Upper lobe of left lung (tissue), 6 donors: ENCODE measurements around the gene CHSY1. TPM values are rescaled to one million over a fixed set of nuclear protein-coding genes. Genes with fewer than 3 reads are reported as not detected.

Source experiments
- ATAC-seq, 2 donors: fragments of 200-7000 bp; cut with Tn5 transposase; one replicate each; pipeline ENCODE4 v1.9.1; 2022; ENCODE audit warnings: mild to moderate bottlenecking in 2 of 2, moderate library complexity in 2 of 2; ENCODE audit not compliant: low FRiP score in 2 of 2
- DNase-seq, 2 donors: peaks; one replicate each; pipeline ENCODE4 v3.0.0-alpha.2; 2019 to 2020
- H3K27ac ChIP-seq, 4 donors: fragments of 200-600 bp; sonication (generic); one replicate each; pipeline ENCODE4 v1.5.1; 2016 to 2019
- H3K27me3 ChIP-seq, 4 donors: fragments of 200-600 bp; sonication (generic); one replicate each; pipeline ENCODE4 v1.5.1; 2017 to 2019
- H3K36me3 ChIP-seq, 4 donors: fragments of 200-600 bp; sonication (generic); one replicate each; pipeline ENCODE4 v1.5.1; 2016 to 2019
- H3K4me1 ChIP-seq, 4 donors: fragments of 200-600 bp; sonication (generic); one replicate each; pipeline ENCODE4 v1.5.1; 2018 to 2019
- H3K4me3 ChIP-seq, 4 donors: fragments of 200-600 bp; sonication (generic); one replicate each; pipeline ENCODE4 v1.5.1; 2017 to 2019; ENCODE audit warnings: mild to moderate bottlenecking in 2 of 4, moderate library complexity in 1 of 4
- H3K9me3 ChIP-seq, 4 donors: fragments of 200-600 bp; sonication (generic); one replicate each; pipeline ENCODE4 v1.5.1; 2018 to 2019
- EP300 ChIP-seq, 4 donors: sonication (generic); formaldehyde crosslinking; IDR thresholded peaks; one replicate each; pipeline ENCODE4 v1.5.1; 2017; ENCODE audit warnings: antibody characterized with exemption in 4 of 4, control low read depth in 2 of 4
- POLR2A ChIP-seq, 4 donors: fragments of 450-650 bp; IDR thresholded peaks; one replicate each; pipeline ENCODE4 v1.5.1; 2016 to 2017; ENCODE audit warnings: antibody characterized with exemption in 4 of 4, mild to moderate bottlenecking in 2 of 4
- POLR2AphosphoS5 ChIP-seq, 2 donors: sonication (generic); formaldehyde crosslinking; IDR thresholded peaks; one replicate each; pipeline ENCODE4 v1.5.1; 2017; ENCODE audit warnings: antibody characterized with exemption in 2 of 2
- WGBS, 2 donors: methylation state at CpG; one replicate each; pipeline ENCODE4 v1.1.5; 2017 to 2018; 5-methylcytosine and 5-hydroxymethylcytosine counted together
- total RNA-seq, 6 donors: library from RNA; depleted of rRNA in 4 of 6; stranded (reverse); fragments of >200 nt in 4 of 6; gene quantifications; one replicate each; pipeline versions ENCODE4 v1.1.0 to v1.2.1, GENCODE V29; 2016 to 2021
- TF ChIP-seq, protein P1 (sequence below), 6 experiments: fragments of 450-650 bp in 4 of 6; fragments of 200-600 bp in 2 of 6; sonication (generic) in 2 of 6; IDR thresholded peaks; one replicate each; pipeline ENCODE4 v1.5.1; 2016 to 2019; ENCODE audit warnings: antibody characterized with exemption in 6 of 6
- donor health status: DM: no; HTN: no; CAD: no; lungs with moderate emphysema.
- donor health status: DM: no; HTN: yes; CAD: no; lungs with severe emphysema.

Gene CHSY1
- total RNA-seq, 6 donors from 2014 or later = 12.4 to 38.3 (median 23.7) TPM

DNA sequence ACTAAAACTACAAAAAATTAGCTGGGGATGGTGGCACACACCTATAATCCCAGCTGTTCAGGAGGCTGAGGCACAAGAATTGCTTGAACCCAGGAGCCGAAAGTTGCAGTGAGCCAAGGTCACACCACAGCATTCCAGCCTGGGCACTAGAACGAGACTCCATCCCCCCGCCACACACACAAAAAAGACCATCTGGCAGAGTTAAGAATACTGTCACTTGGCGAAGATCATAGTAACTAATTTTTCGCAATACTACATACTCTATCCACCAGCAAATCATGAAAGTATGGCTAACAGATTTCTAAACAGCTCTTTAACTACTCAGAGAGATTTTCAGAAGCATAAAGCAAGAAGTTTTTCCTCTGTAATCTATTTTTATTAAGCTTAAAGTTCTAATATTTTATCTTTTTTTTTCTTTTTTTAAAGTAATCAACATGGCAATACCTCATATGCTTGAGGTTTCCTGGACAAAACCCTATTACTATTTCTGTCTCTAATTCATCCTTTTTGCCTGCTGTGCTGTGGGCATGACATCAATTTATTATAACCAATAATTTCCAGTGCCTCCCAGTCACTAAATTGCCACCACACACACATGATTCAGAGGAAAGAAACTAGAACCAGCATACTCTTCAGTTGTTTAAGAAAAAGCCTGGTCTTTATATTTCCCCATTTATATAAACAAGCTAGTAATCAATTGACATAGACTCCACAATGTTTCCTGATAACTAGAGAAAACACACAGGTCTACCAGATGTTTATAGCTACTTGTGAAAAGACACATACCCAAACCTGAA is 46.9 kb downstream of the CHSY1 start:
- Histone ChIP-seq H3K27ac (peak overlapping the region in 2 of 4 donors; percentile 30 to 49), H3K4me1 (peaks cover 34 to 92% (median 63%) of the 10 kb centered on the region in 4 donors), H3K36me3 (no peaks in the 10 kb centered on the region), H3K9me3 (no peaks in the 10 kb centered on the region), H3K4me3 (no peak overlapping the region), H3K27me3 (no peaks in the 10 kb centered on the region)
- ATAC-seq (no peak), DNase-seq (no peak)
- WGBS, 2 donors = 80 to 81% methylated on average over 5 of the region's 5 CpGs
- TF ChIP-seq, protein P1, sequence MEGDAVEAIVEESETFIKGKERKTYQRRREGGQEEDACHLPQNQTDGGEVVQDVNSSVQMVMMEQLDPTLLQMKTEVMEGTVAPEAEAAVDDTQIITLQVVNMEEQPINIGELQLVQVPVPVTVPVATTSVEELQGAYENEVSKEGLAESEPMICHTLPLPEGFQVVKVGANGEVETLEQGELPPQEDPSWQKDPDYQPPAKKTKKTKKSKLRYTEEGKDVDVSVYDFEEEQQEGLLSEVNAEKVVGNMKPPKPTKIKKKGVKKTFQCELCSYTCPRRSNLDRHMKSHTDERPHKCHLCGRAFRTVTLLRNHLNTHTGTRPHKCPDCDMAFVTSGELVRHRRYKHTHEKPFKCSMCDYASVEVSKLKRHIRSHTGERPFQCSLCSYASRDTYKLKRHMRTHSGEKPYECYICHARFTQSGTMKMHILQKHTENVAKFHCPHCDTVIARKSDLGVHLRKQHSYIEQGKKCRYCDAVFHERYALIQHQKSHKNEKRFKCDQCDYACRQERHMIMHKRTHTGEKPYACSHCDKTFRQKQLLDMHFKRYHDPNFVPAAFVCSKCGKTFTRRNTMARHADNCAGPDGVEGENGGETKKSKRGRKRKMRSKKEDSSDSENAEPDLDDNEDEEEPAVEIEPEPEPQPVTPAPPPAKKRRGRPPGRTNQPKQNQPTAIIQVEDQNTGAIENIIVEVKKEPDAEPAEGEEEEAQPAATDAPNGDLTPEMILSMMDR (IDR thresholded peaks at IDR 0.05) = no peak
- no peak for TF ChIP-seq EP300 (IDR thresholded peaks at IDR 0.05)
- TF ChIP-seq POLR2AphosphoS5 (IDR thresholded peaks at IDR 0.05) = no peak
- TF ChIP-seq POLR2A (IDR thresholded peaks at IDR 0.05) = no peak

DNA sequence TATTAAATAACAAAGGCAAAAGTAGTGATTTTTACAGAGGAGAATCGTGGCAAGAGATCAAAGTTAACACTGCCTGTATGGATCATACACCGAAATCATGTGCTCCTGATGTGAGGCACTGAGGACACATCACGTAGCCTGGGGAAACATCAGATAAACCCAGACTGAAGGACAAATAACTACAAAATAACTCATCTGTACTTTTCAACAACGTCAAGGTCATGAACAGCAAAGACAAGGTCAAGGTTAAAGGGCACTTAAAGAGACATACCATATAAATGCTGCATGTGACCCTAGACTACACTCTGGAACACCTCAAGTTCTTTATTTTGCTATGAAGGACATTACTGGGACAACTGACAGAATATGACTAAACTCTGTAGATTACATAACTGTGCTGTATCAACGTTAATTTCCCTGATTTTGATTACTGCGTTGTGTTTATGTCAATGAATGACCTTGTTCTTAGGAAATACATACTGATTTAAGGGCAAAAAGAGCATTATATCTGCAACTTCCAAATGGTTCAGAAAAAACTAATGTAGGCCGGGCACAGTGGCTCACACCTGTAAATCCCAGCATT is 48.1 kb downstream of the CHSY1 start:
- peaks cover 35 to 90% (median 65%) of the 10 kb centered on the region in 4 donors for H3K4me1 ChIP-seq
- peak overlapping the region in 1 of 4 donors; percentile 18 for H3K27ac ChIP-seq
- H3K27me3 ChIP-seq = no peaks in the 10 kb centered on the region
- H3K4me3 ChIP-seq = no peak overlapping the region
- no peaks in the 10 kb centered on the region for H3K36me3 ChIP-seq
- no peak for TF ChIP-seq POLR2A (IDR thresholded peaks at IDR 0.05)
- no peak for TF ChIP-seq POLR2AphosphoS5 (IDR thresholded peaks at IDR 0.05)
- TF ChIP-seq, protein P1 (IDR thresholded peaks at IDR 0.05) = no peak
- no peak for TF ChIP-seq EP300 (IDR thresholded peaks at IDR 0.05)
- DNase-seq = no peak
- no peak for ATAC-seq
- no peaks in the 10 kb centered on the region for H3K9me3 ChIP-seq
- 63 to 68% methylated on average over 7 of the region's 7 CpGs for WGBS, 2 donors

DNA sequence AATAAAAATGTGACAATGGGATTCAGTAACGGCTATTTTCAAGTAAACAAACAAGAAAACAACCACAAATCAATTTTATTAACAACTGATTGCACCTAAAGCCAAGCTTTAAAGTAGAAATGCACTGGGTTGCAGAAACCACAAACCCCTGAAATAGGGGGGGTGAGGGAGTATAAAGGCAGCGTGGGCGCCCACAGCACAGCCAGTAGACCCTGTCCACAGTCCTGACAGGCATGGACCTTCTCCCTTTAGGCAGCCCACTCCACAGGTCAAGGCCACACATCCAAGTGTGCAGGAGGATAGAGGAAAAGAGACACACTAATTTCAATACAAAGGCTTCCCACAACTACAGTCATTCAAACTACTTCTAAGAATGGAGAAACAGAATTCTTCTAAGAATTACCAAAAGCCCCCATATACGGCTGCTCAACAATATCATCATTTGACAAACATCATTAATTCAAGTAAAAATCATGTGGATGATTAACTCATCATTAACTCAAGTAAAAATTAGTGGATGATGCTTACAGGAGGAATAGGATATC is 48.7 kb downstream of the CHSY1 start:
- no peak for TF ChIP-seq EP300 (IDR thresholded peaks at IDR 0.05)
- TF ChIP-seq POLR2A (IDR thresholded peaks at IDR 0.05) = no peak
- no peak for TF ChIP-seq POLR2AphosphoS5 (IDR thresholded peaks at IDR 0.05)
- TF ChIP-seq, protein P1 (IDR thresholded peaks at IDR 0.05) = no peak
- Histone ChIP-seq H3K4me1 (peaks cover 38 to 90% (median 66%) of the 10 kb centered on the region in 4 donors), H3K27ac (peak overlapping the region in 2 of 4 donors; percentile 18 to 19), H3K9me3 (no peaks in the 10 kb centered on the region), H3K36me3 (no peaks in the 10 kb centered on the region), H3K27me3 (no peaks in the 10 kb centered on the region), H3K4me3 (no peak overlapping the region)
- no peak for DNase-seq
- ATAC-seq = no peak
- 63 to 65% methylated on average over 4 of the region's 4 CpGs for WGBS, 2 donors

DNA sequence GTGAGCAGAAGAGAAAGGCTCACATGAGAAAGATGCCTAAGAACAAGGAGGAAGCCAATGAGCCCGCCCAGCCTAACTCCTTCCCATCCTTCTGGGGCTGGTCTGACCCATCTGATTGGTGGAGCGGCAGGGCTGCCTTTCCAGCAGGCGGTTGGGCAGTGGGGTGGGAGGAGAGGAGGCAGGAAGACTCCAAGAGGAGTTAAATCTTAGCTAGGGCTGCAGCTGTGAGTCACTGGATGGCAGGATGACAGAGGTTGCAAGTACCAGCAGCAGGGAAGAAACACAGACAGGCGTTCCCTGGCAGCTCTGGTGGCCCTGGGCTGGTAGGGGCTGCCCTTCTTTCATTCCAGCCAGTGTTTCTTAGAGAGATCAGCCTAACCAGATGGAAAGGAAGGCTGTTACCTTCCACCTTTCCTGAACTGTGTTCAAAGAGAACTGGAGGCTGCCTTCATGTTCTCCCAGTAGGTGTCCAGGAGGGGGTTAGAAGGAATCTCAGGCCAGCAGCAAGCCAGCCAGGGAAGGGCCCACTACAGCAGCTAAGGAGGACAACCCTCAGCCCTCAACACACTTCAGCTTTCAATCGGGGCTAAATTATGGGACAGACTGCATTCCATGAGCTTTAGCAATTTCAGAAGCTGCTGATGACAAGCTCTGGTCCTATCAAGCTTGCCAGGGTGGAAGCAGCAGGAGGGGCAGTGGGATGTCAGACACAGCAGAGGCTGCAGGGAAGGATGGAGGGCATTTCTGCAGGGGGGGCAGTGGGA is 50.3 kb downstream of the CHSY1 start:
- no peaks in the 10 kb centered on the region for H3K36me3 ChIP-seq
- WGBS, 2 donors = 27 to 28% methylated on average over 5 of the region's 5 CpGs
- peak overlapping the region; percentile 65 to 77 (median 74) for H3K27ac ChIP-seq
- H3K4me3 ChIP-seq = no peak overlapping the region
- peaks cover 37 to 83% (median 64%) of the 10 kb centered on the region in 4 donors for H3K4me1 ChIP-seq
- DNase-seq (peak; percentile 42 to 80), ATAC-seq (peak; percentile 92 to 97)
- H3K27me3 ChIP-seq = no peaks in the 10 kb centered on the region
- H3K9me3 ChIP-seq = no peaks in the 10 kb centered on the region
- TF ChIP-seq POLR2A (IDR thresholded peaks at IDR 0.05) (peak in 1 of 4 donors; percentile 11), EP300 (IDR thresholded peaks at IDR 0.05) (no peak), POLR2AphosphoS5 (IDR thresholded peaks at IDR 0.05) (peak; percentile 47 to 56)
- TF ChIP-seq, protein P1 (IDR thresholded peaks at IDR 0.05) = no peak
